ENCODE data around the gene USP17L17.
"Not testable (repeated sequence)": the region's sequence is repeated elsewhere in the genome, so short reads cannot be mapped to it uniquely, and the experiment has no call there.

The USP17L17 gene

DNA sequence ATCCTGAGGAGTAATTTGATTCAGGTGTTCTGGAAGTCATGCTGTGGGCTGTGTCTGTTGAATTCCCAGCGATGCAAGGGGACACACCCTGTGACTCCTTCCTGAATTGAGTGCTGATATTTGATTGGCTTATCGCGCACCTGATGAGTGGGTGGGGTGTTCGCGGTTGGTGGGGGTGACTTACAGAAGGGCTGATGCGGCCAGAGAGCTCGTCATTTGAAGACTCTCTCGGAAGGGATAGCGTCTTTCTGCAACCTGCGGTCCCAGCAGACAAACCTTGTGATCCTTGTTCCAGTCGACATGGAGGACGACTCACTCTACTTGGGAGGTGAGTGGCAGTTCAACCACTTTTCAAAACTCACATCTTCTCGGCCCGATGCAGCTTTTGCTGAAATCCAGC is at the start of gene USP17L17:
Gene USP17L17, plus strand, starts transcription at position 301 of the 400 bp plus-strand sequence. Its CDS starts 0 bp downstream, at position 301.
- not testable (repeated sequence) for DNase-seq (ENCODE audit: low spot score)

DNA sequence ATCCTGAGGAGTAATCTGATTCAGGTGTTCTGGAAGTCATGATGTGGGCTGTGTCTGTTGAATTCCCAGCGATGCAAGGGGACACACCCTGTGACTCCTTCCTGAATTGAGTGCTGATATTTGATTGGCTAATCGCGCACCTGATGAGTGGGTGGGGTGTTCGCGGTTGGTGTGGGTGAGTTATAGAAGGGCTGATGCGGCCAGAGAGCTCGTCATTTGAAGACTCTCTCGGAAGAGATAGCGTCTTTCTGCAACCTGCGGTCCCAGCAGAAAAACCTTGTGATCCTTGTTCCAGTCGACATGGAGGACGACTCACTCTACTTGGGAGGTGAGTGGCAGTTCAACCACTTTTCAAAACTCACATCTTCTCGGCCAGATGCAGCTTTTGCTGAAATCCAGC is 33.3 kb upstream of the USP17L17 start, which contains the start of gene USP17L10:
Gene USP17L10, plus strand, starts transcription at position 301 of the 400 bp plus-strand sequence. Its CDS starts 0 bp downstream, at position 301.
- DNase-seq (ENCODE audit: low spot score) = not testable (repeated sequence)

DNA sequence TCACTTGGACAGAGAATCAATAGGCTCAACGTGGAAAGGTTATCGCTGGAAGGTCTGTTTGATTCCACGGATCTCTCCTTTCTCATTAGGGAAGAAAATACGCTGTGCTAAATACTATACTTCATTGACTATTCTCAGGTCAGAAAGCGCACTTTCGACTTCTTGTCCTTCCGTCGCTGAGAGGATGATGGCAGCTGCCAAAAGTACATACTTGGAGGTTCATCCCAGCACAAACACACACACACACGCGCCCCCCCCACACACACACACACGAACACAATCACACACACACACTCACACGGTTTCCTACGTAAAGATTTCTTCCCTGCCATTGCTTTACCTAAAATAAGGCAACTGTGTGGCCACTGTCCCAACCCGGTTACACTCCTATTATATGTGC is 29.0 kb upstream of the USP17L17 start:
- not testable (repeated sequence) for DNase-seq (ENCODE audit: low spot score)

DNA sequence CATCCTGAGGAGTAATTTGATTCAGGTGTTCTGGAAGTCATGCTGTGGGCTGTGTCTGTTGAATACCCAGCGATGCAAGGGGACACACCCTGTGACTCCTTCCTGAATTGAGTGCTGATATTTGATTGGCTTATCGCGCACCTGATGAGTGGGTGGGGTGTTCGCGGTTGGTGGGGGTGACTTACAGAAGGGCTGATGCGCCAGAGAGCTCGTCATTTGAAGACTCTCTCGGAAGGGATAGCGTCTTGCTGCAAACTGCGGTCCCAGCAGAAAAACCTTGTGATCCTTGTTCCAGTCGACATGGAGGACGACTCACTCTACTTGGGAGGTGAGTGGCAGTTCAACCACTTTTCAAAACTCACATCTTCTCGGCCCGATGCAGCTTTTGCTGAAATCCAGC is 28.6 kb upstream of the USP17L17 start, which contains the start of gene USP17L11:
Gene USP17L11, plus strand, starts transcription at position 301 of the 400 bp plus-strand sequence. Its CDS starts 0 bp downstream, at position 301.
- DNase-seq (ENCODE audit: low spot score) = not testable (repeated sequence)

- not testable (repeated sequence) for DNase-seq (ENCODE audit: low spot score)
These were observed 23.8 kb upstream of the USP17L17 start, which contains the start of gene USP17L12 for GRCh38 chr4:9219852-9220251. USP17L12 (plus strand) TSS chr4:9220152; CDS start chr4:9220152, 0 bp downstream.

- not testable (repeated sequence) for DNase-seq (ENCODE audit: low spot score)
These were observed 19.1 kb upstream of the USP17L17 start, which contains the start of gene USP17L13 for GRCh38 chr4:9224596-9224995. USP17L13 (plus strand) TSS chr4:9224896; CDS start chr4:9224896, 0 bp downstream.

DNA sequence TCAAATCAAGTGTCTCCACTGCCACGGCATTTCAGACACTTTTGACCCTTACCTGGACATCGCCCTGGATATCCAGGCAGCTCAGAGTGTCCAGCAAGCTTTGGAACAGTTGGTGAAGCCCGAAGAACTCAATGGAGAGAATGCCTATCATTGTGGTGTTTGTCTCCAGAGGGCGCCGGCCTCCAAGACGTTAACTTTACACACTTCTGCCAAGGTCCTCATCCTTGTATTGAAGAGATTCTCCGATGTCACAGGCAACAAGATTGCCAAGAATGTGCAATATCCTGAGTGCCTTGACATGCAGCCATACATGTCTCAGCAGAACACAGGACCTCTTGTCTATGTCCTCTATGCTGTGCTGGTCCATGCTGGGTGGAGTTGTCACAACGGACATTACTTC is 13.4 kb upstream of the USP17L17 start:
- DNase-seq (ENCODE audit: low spot score) = not testable (repeated sequence)

- DNase-seq (ENCODE audit: low spot score) = not testable (repeated sequence)
These were observed 9.6 kb upstream of the USP17L17 start, which contains the start of gene USP17L15 for GRCh38 chr4:9234085-9234484. USP17L15 (plus strand) TSS chr4:9234385; CDS start chr4:9234385, 0 bp downstream.

DNA sequence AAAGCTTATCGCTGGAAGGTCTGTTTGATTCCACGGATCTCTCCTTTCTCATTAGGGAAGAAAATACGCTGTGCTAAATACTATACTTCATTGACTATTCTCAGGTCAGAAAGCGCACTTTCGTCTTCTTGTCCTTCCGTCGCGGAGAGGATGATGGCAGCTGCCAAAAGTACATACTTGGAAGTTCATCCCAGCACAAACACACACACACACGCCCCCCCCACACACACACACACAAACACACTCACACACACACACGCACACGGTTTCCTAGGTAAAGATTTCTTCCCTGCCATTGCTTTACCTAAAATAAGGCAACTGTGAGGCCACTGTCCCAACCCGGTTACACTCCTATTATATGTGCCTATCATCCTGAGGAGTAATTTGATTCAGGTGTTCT is 5.2 kb upstream of the USP17L17 start:
- DNase-seq (ENCODE audit: low spot score) = not testable (repeated sequence)

DNA sequence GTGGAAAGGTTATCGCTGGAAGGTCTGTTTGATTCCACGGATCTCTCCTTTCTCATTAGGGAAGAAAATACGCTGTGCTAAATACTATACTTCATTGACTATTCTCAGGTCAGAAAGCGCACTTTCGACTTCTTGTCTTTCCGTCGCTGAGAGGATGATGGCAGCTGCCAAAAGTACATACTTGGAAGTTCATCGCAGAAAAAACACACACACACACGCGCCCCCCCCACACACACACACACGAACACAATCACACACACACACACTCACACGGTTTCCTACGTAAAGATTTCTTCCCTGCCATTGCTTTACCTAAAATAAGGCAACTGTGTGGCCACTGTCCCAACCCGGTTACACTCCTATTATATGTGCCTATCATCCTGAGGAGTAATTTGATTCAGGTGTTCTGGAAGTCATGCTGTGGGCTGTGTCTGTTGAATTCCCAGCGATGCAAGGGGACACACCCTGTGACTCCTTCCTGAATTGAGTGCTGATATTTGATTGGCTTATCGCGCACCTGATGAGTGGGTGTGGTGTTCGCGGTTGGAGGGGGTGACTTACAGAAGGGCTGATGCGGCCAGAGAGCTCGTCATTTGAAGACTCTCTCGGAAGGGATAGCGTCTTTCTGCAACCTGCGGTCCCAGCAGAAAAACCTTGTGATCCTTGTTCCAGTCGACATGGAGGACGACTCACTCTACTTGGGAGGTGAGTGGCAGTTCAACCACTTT is 4.4 kb downstream of the USP17L17 start, which contains the start of gene USP17L18:
Gene USP17L18, plus strand, starts transcription at position 678 of the 728 bp plus-strand sequence. Its CDS starts 0 bp downstream, at position 678.
- DNase-seq (ENCODE audit: low spot score) = not testable (repeated sequence)

- not testable (repeated sequence) for DNase-seq (ENCODE audit: low spot score)
These were observed 9.4 kb downstream of the USP17L17 start, which contains the start of gene USP17L19 for GRCh38 chr4:9253078-9253477. USP17L19 (plus strand) TSS chr4:9253378; CDS start chr4:9253378, 0 bp downstream.

DNA sequence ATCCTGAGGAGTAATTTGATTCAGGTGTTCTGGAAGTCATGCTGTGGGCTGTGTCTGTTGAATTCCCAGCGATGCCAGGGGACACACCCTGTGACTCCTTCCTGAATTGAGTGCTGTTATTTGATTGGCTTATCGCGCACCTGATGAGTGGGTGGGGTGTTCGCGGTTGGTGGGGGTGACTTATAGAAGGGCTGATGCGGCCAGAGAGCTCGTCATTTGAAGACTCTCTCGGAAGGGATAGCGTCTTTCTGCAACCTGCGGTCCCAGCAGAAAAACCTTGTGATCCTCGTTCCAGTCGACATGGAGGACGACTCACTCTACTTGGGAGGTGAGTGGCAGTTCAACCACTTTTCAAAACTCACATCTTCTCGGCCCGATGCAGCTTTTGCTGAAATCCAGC is 14.1 kb downstream of the USP17L17 start, which contains the start of gene USP17L20:
Gene USP17L20, plus strand, starts transcription at position 301 of the 400 bp plus-strand sequence. Its CDS starts 0 bp downstream, at position 301.
- DNase-seq (ENCODE audit: low spot score) = not testable (repeated sequence)

DNA sequence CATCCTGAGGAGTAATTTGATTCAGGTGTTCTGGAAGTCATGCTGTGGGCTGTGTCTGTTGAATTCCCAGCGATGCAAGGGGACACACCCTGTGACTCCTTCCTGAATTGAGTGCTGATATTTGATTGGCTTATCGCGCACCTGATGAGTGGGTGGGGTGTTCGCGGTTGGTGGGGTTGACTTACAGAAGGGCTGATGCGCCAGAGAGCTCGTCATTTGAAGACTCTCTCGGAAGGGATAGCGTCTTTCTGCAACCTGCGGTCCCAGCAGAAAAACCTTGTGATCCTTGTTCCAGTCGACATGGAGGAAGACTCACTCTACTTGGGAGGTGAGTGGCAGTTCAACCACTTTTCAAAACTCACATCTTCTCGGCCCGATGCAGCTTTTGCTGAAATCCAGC is 18.9 kb downstream of the USP17L17 start, which contains the start of gene USP17L21:
Gene USP17L21, plus strand, starts transcription at position 301 of the 400 bp plus-strand sequence. Its CDS starts 0 bp downstream, at position 301.
- not testable (repeated sequence) for DNase-seq (ENCODE audit: low spot score)

DNA sequence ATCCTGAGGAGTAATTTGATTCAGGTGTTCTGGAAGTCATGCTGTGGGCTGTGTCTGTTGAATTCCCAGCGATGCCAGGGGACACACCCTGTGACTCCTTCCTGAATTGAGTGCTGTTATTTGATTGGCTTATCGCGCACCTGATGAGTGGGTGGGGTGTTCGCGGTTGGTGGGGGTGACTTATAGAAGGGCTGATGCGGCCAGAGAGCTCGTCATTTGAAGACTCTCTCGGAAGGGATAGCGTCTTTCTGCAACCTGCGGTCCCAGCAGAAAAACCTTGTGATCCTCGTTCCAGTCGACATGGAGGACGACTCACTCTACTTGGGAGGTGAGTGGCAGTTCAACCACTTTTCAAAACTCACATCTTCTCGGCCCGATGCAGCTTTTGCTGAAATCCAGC is 23.6 kb downstream of the USP17L17 start, which contains the start of gene USP17L22:
Gene USP17L22, plus strand, starts transcription at position 301 of the 400 bp plus-strand sequence. Its CDS starts 0 bp downstream, at position 301.
- not testable (repeated sequence) for DNase-seq (ENCODE audit: low spot score)

DNA sequence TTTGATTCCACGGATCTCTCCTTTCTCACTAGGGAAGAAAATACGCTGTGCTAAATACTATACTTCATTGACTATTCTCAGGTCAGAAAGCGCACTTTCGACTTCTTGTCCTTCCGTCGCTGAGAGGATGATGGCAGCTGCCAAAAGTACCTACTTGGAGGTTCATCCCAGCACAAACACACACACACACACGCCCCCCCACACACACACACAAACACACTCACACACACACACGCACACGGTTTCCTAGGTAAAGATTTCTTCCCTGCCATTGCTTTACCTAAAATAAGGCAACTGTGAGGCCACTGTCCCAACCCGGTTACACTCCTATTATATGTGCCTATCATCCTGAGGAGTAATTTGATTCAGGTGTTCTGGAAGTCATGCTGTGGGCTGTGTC is 28.0 kb downstream of the USP17L17 start:
- DNase-seq (ENCODE audit: low spot score) = not testable (repeated sequence)

Measured in kidney tubule cell (primary cell).